H1 (cell line): ENCODE data around the gene ARHGEF39. TPM values are rescaled to one million over a fixed set of nuclear protein-coding genes. Genes with fewer than 3 reads are reported as not detected.

Experiments
- CHD1 ChIP-seq: IDR thresholded peaks from 2 replicates; pipeline ENCODE4 v1.6.1; 2012; ENCODE audit warnings: low read depth, low read length, improper control_type of control experiment
- FOSL1 ChIP-seq: IDR thresholded peaks from 2 replicates; pipeline ENCODE4 v1.6.1; 2011; ENCODE audit warnings: mild to moderate bottlenecking, low read depth, low read length, moderate library complexity; ENCODE audit not compliant: insufficient read depth
- TBP ChIP-seq: IDR thresholded peaks from 2 replicates; pipeline ENCODE4 v1.6.1; 2011; ENCODE audit warnings: low read depth, low read length, improper control_type of control experiment
- polyA plus RNA-seq, 7 experiments: library from polyadenylated mRNA; depleted of rRNA in 3 of 7; stranded (reverse) in 5 of 7; unstranded in 2 of 7; fragments of >200 nt in 5 of 7; fragments of 200-250 nt in 2 of 7; gene quantifications; 1 replicate in 5 of 7; 2 replicates in 1 of 7; 4 replicates in 1 of 7; pipeline versions ENCODE4 v1.2.1 to v1.2.3, GENCODE V29; 2011 to 2013; ENCODE audit warnings: missing spikeins in 2 of 7, mixed read lengths in 2 of 7
- total RNA-seq: library from RNA; stranded (reverse); fragmentation: NEBNext Ultra II Directional; extraction: Animal tissue kit (Norgen Biotek cat#: 25700); gene quantifications from 2 replicates; pipeline ENCODE4 v1.2.1, GENCODE V29; 2021
- TF ChIP-seq, protein P1 (sequence below): IDR thresholded peaks from 2 replicates; pipeline ENCODE4 v1.6.1; 2012; ENCODE audit warnings: inconsistent platforms

ARHGEF39 gene
- total and polyA plus RNA-seq, 2 of the 8 experiments (the other 6 are each of a cell fraction or from before 2014, with no cell fraction given), result 18.6 to 18.7 TPM

DNA sequence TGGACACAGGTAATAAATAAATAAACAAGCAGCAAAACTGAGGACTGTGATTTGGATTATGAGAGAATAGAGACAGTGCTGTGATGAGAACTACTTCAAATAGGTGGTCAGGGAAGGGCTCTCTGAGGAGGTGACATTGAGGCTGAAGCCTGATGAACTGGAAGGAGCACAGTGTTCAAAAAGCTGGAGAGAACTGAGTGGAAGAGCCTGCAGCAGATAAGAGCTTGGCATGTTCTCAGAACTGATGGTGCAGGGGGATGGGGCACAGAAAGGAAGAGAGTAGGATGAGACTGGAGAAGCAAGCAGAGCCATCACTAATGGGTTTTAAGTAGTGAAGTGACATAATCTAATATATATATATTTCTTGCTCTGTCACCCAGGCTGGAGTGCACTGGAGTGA, 35.9 kb upstream of the ARHGEF39 start (continued):
- TF ChIP-seq, protein P1, sequence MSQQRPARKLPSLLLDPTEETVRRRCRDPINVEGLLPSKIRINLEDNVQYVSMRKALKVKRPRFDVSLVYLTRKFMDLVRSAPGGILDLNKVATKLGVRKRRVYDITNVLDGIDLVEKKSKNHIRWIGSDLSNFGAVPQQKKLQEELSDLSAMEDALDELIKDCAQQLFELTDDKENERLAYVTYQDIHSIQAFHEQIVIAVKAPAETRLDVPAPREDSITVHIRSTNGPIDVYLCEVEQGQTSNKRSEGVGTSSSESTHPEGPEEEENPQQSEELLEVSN, result no peak
- TF ChIP-seq TBP (no peak), CHD1 (no peak), FOSL1 (no peak)
